GM15510 (cell line): ENCODE data around the gene CDK6.

ENCODE experiments used
- POLR2A ChIP-seq: IDR thresholded peaks from 3 replicates; pipeline ENCODE4 v1.6.1; 2011; ENCODE audit warnings: borderline replicate concordance; ENCODE audit not compliant: insufficient read length; ENCODE audit errors: extremely low read depth

Gene CDK6

DNA sequence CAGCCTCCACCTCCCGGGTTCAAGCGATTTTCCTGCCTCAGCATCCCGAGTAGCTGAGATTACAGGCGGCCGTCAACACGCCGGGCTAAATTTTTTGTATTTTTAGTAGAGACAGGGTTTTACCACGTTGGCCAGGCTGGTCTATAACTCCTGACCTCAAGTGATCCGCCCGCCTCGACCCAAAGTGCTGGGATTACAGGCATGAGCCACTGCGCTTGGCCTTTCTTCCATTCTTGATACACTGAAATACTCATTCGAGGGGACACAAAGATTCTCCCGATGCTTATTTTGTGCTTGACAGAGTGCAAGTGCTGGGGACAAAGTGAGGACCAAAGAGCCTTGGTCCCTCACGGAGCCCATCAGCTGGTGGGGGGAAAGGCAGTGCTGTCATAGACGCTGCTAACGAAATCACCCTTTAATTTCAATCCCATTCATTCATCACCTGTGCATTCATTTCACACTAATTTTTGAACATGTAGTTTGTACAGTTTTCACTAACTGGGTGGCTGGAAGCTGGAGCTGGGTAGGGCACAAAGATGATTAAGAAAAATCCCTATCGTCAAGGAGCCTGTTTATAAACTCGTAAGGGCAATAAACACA, 245.6 kb downstream of the CDK6 start:
- no peak for TF ChIP-seq POLR2A

DNA sequence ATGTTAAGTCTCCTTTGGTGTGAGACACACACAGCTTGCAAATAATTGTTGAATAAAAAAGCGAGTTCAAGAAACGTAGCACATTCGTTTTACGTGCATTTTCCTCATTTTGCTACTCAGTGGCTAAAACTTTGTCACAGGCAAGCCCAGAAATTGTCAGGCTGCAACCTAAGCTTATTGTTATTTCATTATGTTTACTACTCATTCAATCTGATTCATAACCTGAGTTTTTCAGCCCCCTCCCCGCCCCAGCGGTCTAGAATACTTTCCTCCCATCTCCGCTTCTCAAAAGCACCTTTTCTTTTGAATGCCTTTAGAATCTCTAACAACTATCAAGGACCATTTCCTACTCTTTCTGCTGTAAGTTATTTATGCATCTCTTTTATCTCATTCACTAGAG, 247.3 kb downstream of the CDK6 start:
- TF ChIP-seq POLR2A, result no peak

DNA sequence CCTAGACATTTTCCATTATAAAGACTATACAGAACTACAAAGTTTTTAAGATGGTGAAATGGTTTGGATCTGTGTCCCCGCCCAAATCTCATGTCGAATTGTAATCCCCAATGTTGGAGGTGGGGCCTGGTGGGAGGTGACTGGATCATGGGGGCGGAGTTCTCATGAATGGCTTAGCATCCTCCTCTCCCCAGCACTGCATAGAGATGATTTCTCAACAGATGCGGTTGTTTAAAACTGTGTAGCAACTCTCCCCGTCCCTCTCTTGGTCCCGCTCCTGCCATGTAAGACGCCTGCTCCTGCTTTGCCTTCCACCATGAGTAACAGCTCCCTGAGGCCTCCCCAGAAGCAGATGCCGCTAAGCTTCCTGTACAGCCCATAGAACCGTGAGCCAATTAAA, 247.8 kb downstream of the CDK6 start:
- TF ChIP-seq POLR2A, result no peak

DNA sequence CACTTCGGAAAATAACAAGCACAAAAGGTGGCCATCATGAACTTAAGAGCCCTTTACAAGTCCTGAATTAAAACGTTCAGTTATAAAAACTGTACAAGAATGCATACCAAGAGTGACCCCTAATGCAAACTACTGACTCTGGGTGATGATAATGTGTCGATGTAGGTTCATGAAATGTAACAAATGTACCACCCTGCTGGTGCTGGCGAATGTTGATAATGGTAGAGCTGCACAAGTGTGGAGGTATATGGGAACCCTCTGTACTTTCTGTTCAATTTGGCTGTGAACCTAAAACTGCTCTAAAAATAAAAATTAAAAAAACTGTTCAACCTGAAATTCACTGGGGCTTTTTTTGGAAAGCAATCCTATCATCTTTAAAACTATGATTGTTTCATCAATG, 249.5 kb downstream of the CDK6 start:
- TF ChIP-seq POLR2A, result no peak

DNA sequence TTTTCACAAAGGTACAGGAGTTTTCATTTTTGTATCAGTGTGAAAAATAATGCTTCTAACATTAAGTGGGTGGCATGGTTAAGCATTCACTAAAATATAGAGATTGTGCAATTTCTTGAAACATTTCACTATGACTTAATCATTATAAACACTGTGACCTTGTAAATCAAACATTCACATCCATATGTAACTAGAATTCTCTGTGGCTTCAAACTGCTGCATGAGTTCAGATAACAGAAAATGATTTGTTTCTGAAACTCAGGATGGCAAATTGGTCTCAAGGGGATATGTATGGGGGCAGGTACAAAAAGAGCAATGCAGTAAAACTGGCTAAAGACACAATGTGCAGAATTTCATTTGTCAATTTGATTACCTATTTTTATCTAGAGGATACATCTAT, 250.0 kb downstream of the CDK6 start:
- no peak for TF ChIP-seq POLR2A

DNA sequence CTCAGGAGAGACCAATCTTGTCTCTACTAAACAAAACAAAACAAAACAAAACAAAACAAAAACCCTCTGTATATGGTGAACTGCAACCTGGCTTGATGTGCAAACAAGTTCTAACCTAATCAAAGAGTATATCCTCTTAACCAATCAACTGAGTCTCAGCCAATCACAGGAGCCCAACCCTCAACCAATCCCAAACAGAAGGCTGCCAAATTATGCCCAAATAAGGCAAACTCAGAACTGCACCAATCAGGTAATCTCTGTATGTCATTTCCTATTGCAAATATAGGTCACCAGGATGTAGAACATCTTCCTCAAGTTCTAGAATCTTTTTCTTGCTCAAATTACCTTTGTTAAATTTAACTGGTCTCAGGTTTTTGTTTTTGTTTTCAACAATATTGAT, 251.4 kb downstream of the CDK6 start:
- TF ChIP-seq POLR2A, result no peak

DNA sequence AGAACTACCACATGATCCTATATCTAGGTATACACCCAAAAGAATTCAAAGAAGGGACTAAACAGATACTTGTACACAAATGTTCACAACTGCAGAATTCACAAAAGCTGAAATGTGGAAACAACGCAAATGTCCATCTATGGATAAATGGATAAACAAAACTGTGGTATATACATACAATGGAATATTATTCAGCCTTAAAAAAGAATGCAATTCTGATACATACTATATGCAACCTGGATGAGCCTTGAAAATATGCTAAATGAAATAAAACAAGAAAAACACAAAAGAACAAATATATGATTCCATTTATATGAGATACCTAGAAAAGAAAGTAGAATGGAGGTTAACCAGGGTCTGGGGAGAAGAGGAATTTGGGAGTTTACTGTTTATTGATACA, 253.4 kb downstream of the CDK6 start:
- TF ChIP-seq POLR2A, result no peak

DNA sequence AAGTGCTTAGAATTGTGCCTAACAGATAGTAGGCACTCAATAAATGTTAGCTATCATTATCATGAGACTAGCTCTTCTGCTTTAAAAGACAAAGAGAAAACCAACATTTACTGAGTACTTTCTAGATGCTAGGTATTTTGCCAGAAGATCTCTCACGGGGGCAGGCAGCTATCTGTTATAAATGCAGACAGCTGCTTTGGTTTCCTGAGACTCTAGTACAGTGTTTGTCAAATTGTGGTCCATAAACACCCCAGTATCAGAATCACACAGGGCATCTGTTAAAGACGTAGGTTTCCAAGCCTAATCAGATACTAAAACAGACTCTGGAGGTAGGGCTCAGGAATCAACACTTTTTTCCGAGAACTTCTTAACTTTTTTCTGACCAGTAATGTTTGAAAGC, 260.1 kb downstream of the CDK6 start:
- no peak for TF ChIP-seq POLR2A

DNA sequence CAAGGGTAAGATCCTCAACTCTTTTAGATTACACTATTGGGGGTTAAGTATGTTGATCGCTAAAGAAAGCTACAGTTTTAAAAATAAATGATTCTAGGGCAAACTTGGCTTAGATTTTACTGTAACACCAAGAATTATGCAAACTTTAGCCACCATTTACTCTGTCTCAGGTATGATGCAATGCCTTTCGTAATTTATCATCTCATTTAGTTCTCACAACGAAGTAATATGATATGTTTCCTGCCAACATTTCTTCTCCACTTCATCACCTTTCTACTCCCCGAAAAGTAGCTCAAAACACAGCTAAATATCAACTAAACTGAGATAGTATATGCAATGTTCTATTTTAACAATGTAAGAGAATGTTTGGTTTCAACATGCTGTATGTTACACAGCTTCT, 267.2 kb downstream of the CDK6 start:
- no peak for TF ChIP-seq POLR2A

DNA sequence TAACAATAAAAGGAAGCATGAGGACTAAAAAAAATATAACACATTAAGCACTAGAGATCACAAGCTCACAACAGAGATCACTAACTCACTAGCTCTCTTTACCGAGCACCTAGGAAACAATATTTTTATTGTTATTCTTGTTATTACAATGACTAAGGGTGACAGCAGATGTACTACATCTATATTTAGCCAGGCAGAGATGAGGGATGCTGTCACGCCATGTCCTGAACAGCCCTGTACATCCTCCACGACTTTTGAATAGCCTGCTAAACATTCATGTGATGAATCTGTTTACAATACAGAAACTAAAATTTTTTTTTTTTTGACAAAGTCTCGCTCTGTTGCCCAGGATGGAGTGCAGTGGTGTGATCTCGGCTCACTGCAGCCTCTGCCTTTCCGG, 268.9 kb downstream of the CDK6 start:
- no peak for TF ChIP-seq POLR2A

DNA sequence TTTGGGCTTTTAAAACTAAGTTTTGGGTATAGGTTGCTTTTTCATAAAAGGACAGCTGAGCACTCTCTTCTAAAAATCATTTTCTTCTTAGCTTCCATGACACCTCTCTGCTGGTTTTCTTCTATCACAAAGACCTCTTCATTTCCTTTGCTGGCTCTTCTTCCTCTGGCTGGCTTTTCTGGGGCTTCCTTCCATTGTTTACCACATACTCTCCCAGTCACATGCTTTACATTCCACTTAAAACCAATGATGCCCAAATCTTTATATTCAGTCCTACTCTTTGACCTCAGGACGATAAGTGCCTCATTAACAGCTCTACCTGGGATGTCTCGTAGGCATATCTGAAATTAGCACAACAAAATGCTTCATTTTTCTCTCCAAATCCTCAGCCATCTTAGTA, 273.0 kb downstream of the CDK6 start:
- no peak for TF ChIP-seq POLR2A

DNA sequence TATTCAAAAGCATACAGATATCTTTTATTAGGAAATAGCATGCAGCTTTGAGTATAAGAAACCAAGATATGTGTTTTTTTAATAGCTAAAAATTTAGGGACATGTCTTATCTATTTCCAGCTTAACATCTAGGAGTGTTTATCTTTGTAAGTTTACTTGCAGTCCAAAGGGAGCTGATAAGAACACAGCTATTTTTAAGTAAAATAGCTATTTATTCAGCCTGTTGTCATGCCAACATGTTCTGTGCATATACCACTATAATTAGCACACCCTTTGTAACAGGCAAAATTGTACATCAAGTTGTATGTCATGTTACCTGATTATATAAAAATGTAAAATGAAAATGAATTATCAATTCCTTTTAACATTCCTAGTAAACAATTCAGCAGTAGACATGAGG, 275.8 kb downstream of the CDK6 start:
- no peak for TF ChIP-seq POLR2A

DNA sequence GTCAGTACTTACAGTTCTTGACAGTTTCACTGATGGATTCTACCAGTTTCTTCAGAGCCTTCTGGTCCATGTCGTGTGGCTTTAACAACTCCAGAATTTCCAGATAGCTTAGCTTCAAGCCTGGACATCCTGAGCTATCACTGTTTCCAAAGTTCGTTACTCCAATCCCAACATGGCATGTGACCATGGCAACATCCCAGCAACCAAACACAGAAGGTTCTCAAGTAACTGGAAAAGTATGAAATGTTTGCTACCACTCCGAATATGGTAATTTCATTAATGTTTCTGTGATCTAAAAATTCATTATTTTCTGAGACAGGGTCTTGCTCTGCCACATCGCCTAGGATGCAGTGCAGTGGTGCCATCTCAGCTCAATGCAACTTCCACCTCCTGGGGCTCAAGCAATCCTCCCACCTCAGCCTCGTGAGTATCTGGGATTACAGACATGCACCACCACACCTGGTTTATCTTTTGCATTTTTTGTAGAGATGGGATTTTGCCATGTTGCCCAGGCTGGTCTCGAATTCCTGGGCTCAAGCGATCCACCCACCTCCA, 278.5 kb downstream of the CDK6 start:
- TF ChIP-seq POLR2A, result no peak

DNA sequence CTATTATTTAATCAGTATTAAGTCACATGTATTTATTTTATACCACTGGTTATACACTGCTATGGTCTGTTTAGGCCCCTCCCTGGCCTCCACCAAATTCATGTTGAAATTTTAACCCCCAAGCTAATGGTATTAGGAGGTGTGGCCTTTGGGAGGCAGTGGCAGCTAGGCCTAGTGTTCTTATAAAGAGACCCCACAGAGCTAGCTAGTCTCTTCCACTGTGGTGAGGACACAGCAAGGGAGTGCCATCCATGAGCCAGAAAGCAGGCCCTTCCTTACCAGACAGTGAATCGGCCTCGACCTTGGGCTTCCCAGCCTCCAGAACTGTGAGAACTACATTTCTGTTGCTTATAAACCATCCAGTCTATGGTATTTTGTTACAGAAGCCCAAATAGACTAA, 279.1 kb downstream of the CDK6 start:
- TF ChIP-seq POLR2A, result no peak
